ENCODE results near the gene LMNA.

The LMNA gene

DNA sequence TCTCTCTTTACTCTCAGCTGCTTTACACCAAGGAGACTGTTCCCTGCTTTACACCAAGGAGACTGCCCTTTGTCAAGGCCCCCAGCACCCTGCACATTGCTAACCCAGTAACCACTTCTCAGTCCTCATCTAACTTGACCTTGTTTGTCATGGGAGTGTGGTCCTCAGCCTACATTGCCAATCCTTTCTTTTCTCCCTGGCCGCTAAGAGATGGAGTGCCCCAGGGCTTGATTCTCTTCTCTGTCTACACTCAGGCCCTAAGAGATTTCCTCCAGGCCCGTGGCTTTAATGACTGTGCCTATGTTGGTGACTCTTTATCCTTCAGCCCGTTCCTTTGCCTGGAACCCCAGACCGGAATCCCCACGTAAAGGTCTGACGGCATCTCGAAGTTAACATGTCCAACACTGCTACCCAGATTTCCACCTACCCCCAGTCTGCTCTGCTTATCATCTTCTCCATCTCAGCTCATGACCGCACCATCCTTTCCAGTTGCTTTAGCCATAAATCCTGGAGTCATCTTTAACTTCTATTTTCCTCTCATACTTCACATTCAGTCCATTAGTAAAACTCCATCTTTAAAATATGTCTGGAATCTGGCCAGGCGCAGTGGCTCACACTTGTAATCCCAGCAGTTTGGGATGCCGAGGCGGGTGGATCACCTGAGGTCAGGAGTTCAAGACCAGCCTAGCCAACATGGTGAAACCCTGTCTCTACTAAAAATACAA is 29.4 kb downstream of the LMNA start:
- DNase-seq, result no peak

DNA sequence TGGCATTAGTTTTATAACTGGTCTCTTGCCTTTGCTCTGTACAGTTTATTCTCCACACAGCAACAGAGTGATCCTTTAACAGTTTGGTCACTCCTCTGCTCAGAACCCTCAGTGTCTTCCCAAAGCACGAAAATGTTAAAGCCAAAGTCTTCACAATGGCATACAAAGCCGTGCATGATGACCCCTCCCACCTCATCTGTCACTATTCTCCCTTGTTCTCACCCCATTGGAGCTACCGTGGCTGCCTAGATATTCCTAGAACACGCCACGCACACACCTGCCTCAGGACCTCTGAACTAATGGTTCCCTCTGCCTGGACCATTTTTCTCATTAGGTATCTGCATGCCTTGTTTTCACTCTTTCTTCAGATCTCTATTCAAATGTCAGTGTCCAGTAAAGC is 30.2 kb downstream of the LMNA start:
- no peak for DNase-seq

DNA sequence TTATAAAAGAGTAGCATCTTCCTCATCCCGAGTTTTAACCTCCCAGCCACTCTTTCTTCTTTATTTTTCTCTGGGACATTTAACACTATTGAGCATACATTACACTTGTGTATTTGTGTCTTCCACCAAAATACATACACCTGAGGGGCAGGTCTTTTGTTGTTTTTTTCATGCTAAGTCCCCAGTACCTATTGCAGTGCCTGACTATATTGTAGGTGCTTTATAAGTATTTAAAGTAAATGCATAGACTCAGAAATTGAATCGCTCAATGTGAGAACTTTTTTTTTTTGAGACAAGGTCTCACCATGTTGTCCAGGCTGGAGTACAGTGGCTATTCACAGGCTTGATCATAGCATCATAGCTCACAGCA is 31.1 kb downstream of the LMNA start:
- DNase-seq, result no peak

DNA sequence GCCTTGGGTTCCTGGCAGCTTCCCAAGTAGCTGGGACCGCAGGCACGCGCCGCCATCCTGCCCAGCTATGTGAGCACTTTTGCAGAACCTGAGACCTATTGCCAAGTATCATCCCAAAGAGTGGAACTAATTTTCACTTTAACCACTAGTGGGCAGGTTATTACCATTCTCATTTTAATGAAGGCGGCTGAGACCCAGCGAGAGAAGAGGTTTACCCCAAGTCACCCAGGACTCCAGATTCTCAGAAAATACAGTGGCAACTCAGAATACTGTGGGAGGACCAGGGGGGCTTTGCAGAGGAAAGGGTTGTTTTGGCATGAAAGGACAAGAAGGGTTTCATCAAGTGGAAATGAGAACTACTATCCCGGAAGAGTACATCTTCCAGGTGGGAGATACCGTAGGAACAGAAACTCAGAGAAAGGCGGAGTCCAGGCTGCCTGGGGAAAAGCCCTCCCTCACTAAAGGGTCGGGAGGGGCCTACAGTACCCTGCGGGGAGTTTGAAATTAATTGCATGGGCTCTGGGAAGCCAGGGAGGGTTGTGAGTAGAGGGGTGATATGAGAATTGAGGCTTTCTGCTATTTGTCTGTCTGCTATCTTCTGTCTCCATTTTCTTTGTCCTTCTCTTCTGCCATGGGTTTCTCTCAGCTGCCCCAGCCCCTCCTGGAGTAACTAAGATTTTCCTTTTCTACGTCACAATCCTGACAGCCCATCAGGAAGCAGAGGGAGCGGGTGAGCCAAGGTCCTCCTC is 31.7 kb downstream of the LMNA start:
- DNase-seq, result peak; percentile 95

DNA sequence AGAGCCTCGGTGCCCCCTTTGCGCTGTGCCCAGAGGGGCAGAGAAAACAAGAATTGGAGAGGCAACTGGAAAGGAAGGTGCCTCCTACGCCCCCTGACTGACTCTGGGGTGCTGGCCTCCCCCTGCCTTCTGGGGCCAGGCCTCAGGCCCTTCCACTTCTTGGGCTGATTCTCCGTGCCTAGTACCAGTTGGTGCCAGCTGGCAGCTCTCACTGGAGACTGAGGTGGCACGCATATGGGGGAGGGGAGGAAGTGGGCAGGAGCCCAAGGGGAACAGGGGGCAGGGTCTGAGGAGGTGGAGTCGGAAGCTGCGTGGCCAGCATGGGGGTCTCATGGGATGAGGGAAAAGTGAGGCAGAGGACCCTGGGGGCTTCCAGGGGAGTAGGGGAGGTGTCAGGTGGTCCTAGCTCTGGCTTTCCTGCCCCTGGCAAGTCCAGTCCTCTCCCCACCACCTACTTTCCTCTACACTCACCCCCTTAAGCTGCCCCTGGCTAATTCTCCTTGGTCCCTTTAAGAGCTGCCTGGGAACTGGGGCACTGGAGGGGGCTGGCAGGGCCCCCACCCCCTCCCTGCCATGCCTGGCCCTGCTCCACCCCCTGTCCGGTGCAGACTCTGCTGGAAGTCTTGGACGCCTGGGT is 32.4 kb downstream of the LMNA start:
- DNase-seq, result no peak

DNA sequence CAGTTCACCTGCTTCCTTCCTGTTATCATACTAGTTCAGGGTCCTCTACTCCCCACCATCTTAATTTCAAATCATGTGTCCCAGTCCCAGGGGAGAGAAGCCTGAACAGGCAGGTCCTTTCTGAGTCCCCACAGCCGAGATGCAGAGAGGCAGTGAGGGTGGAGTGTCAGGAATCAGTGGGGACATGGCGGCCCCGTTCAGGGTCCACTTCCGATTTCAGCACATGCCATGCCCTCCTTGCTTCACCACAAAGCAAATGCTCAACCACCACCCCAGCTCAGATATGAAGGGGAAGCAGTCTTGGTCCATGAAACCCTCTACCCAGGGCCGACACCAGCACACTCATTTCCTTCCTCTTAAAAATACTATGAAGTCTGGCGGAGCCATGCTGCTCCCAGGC is 33.7 kb downstream of the LMNA start:
- no peak for DNase-seq

DNA sequence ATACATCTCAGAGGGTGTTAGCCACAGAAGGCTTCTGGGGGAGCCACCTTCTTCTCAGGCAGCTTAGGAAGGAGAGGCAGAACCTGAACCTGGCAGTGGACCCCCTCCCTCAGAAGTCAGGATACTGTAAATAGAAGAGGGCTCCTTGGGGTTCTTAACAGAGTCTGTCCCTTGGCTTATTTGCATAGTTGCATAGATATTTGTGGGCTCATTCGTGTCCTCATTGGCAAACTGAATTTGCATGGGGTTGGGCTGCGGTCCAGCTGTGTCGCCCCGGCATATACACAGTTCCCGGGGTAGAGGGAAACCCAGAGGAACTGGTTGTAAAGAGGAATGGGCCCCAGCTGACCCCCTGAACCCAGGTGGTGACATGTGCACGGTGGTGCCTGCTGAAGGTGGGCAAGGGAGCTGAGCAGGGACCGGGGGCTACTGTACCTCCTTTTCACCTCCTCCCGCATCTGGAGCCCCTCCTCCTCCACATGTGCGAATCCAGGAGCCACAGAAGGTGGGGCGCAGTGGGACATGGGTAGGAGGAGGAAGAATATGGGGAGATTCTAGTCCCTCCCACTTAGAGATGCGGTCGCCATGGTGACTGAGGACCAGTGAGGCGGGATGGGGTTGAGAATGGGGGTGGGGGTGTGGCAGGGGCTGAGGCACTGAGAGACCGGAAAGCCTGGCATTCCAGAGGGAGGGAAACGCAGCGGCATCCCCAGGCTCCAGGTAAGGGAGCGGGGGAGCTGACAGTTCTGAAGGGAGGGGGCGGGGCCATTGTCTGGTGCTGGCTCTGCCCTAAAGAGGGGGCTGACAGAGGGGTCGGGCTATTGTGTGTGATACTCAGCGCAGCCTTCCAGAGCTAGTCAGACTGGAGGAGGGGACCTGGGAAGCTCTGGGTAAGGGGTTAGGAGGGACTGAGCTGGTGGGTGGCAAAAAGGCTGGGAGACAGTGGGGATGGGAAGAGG is 35.1 kb downstream of the LMNA start:
- DNase-seq, result no peak

DNA sequence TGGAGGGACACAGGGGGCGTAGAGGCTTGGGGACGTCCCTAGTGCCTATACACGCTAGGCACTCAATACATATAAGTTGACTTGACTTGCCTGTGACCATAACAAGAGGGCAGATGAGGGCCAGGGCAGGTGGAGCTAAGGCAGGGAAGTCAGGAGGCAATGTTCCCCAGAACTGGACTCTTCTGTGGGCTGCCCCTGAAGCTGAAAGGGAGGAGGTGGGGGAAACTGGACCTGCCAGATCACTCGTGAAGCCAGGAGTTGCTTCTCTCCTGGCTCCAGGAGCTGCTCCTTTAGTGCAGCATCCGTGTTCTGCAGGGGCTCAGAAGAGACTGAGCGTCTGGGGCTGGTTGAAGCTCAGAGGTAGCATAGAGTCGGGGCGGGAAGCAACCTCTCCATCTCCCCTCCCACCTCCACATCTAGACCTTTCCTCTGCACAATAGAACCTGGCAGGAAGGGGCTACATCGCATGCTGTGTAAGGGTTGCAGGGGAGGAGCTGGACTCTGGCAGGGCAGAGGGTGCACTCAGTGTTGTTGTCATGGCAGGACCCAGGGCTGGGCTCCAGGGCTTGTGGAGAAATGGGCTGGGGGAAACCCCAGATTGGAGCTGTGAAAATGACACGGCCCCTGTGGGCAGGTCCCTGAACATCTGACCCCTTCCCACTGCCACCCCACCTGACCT is 36.0 kb downstream of the LMNA start:
- DNase-seq, result no peak

DNA sequence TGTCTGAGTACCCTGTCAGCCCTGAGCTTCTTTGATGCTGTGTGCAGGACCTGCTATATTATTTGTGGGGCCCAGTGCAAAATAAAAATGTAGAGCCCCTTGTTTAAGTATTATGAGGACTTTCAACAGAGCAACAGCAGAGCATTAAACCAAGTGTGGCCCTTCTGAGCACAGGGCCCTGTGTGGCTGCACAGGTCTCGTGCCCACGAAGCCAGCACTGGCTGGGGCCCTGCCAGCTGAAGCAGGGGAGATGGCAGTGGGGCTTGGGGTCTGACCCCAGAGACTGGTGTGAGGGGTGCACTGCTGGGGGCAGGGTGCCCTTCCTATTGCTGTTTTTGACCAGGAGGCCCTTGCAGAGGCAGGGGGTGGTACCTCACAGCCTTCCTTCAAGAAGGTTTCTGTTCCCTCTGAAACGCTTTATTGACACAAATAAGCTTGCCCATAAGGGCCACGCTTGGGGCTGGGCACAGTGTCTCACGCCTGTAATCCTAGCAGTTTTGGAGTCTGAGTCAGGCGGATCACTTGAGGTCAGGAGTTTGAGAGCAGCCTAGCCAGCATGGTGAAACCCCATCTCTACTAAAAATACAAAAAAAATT is 36.7 kb downstream of the LMNA start:
- DNase-seq, result peak; percentile 53

DNA sequence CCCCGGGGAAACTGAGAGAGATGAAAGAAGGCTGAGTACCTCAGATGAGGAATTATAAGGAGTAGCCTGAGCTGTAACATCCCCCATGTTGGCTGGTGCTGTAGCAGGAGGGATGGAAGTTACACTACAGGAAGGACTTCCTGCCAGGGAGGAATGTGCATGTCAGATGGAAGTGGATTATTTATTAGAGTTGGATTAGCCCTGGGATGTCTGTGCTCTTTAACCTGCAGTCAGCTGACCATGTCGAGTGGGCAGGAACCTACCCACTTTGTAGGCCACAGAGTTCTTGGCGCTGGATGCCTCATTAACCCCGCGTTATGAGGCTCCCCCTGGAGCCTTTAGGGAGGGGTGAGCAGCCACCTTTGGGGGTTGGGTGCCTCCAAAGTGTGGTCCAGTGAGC is 38.1 kb downstream of the LMNA start:
- DNase-seq, result no peak

DNA sequence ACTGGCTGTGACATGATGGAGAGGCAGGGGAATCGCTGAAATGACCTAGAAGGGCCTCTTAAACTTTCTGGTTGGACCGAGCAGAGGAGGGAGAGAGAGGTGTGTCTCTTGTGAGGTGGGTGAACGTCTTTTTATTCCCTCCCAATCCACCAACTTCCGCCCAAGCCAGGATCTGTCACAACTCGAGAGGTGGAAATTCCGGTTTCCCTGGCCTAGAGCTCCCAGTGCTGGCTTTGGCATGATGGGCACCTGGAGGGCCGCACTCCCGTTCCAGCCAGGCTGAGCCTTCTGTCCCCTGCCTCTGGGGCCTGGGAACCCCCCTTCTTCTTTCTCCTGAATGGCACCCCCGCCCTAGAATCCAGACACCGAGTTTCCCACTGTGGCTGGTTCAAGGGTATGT is 38.9 kb downstream of the LMNA start, which contains the start of gene SEMA4A:
Gene SEMA4A (plus strand): TSS at position 224 of the 400 bp plus-strand sequence. CDS start 994 bp downstream, outside the sequence.
- no peak for DNase-seq

DNA sequence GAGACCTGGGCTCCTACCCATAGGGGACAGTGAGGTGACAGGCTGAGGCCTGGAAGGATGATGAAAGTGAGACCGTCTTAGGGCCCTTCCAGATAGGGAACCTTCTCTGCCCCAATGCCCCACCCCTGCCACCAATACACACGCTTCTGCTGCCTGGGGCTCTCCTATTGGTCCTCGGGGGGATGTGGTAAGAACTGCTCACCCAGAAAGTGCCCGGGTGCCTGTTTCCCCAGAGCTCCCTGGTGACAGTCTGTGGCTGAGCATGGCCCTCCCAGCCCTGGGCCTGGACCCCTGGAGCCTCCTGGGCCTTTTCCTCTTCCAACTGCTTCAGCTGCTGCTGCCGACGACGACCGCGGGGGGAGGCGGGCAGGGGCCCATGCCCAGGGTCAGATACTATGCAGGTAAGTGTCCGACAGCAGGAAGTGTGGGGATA is 39.8 kb downstream of the LMNA start:
- no peak for DNase-seq

DNA sequence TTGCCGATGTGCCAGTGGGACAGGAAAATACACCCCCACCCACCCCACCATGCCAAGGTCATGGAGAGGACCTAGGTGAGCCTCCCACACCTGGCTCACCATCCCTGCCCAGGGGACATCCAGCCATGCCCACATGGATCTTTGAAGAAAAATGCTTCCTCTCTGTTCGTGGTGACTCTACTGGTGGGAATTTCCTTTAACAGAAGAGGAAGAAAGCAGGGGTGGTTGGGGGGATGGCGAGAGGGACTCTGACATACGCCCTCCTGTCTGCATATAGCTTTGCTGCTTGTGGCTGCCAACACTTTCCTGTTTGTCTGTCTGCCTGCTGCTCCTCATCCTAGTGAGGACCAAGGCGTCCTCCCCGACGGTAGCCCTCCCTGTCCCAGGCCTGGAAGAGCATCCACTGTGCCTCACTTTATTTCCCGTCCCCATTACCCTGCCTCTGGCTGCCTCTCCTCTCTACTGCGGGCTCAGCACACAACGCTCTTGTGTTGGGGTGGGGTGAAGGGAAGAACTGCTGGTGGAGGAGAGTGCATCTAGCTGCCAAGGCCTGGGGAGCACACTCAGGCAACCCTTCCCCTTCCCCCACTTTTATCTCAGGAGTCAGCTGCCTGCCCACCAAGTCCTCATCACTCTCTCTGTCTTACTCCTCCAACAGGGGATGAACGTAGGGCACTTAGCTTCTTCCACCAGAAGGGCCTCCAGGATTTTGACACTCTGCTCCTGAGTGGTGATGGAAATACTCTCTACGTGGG is 41.4 kb downstream of the LMNA start:
- DNase-seq, result no peak

DNA sequence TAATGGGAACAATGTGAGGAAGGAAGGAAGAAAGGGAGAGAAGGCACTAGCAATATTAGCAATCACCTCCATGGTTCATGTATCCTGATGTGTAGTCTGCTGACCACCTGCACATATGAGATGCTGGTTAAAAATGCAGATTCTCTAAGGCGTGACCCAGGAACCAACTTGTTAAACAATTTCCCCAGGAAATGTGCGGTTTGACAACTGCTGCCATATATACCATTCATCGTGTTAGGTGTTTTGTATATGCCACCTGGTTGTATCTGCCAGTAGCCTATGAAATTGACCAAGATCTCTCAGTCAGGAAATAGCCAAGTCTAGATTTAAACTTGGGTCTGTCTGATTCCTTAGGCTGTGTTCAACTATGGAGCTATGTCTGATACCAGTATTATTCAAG is 43.0 kb downstream of the LMNA start:
- no peak for DNase-seq

DNA sequence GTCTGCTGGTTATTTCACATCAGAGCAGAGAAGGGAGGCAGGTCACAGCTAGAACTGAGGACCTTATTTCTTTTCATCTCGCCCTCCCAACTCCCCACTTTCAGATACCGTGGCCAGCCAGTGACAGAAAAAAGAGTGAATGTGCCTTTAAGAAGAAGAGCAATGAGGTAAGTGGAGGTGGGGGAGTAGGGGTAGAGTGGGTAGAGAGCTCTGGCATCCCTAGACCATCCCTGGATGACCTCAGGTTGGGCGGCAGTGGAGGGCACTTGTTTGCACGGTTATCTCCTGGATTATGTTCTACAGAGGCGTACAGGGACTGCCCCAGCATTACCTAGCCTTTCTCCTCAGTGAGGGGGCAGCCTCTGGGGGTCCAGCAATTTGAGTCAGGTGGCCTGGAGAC is 43.5 kb downstream of the LMNA start:
- DNase-seq, result no peak

DNA sequence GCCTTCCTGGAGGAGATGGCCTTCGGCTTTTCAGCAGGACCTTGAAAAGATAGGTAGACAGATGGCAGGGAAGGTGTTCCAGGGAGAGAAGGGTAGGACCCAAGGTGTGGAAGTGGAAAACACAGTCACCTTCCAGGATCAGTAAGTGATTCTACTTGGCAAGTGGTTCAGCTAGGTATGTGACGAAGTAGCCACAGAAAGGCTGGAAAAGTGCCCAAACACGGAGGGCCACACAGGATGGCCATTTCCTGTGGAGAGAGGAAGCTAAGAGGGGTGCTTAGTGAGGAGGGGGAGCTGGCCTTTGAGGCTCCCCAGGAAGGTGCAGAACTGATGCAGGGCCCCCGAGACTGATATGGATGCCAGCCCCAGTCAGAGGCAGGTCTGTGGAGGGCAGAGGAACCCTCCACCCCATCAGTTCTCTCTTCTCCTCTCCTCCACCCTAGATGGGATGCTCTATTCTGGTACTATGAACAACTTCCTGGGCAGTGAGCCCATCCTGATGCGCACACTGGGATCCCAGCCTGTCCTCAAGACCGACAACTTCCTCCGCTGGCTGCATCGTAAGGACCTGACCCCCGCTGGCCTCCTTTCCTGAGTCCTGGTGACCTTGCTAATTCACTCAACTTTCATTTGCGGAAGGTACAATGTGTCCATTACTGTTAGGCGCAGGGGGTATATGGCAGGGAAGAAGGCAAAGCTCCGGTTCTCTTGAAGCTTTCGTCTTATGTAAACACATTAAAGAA is 45.7 kb downstream of the LMNA start:
- no peak for DNase-seq

DNA sequence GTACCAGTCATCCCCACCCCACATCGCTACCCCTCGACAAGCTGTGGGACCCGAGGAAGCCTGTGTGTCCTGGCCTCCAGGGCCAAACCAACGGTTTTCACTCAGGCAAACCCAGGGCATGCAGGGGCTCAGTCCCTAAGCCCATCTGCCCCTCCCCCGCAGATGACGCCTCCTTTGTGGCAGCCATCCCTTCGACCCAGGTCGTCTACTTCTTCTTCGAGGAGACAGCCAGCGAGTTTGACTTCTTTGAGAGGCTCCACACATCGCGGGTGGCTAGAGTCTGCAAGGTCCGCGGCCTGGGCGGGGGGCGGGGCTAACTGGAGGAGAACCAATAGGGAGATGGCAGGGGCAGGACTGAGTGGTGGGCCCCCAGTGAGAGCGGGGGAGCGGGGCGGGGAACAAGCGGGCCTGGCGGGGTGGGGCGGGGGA is 46.2 kb downstream of the LMNA start:
- peak; percentile 72 for DNase-seq

DNA sequence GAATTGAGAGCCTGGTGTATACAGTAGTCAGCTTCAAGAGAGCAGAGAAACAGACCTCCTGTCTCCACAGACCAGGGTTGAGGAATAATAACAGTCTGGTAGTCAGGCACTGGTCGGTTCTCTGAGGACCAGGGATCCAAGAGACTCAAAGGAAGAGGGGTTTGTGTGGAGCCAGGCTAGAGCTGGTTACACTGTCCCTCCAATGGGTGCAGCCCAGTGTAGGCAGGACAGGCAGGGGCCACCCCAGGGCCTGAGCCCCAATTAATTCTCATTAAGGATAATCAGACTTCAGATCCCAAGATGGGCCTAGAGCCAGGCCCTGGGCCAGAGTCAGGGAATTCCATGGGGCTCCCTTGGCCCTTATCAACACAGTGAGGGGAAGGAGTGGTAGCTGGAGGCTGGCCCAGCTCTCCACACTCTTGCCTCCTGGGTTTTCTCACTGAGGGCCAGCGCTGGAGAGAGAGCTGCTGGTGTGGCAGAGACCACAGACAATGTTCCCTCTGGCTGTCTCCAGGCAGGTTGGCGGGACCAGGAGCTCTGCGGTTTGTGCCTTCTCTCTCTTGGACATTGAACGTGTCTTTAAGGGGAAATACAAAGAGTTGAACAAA is 48.0 kb downstream of the LMNA start:
- no peak for DNase-seq

DNA sequence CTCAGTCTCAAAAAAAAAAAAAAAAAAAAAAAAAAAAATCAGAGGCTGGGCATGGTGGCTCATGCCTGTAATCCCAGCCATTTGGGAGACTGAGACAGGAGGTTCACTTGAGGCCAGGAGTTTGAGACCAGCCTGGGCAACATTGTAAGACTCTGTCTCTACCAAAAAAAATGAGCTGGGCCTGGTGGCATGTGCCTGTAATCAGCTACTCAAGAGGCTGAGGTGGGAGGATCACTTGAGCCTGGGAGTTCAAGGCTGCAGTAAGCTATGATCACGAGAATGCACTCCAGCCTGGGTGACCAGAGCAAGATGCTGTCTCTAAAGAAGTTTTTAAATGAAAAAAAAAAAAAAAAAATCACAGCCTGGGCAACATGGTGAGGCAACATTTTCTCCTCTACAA is 49.2 kb downstream of the LMNA start:
- no peak for DNase-seq
